ENCODE results near the gene MS4A3.
"Not testable (repeated sequence)": the region's sequence is repeated elsewhere in the genome, so short reads cannot be mapped to it uniquely, and the experiment has no call there.

GRCh38 chr11:60104471-60105115, 48.1 kb downstream of the MS4A3 start:
- TF ChIP-seq CTCF (IDR thresholded peaks at IDR 0.05 in 8 of 11, conservative IDR thresholded peaks at IDR 0.05 in 3 of 11); POLR2A (IDR thresholded peaks at IDR 0.05); POLR2AphosphoS5 (IDR thresholded peaks at IDR 0.05): not testable (repeated sequence)
